Central memory CD8-positive, alpha-beta T cell (primary cell): Measurements from ENCODE around the gene SYPL1.
A peak's percentile ranks its signal among the peaks of the same experiment; 100 is the strongest.
"Not testable (repeated sequence)": the region's sequence is repeated elsewhere in the genome, so short reads cannot be mapped to it uniquely, and the experiment has no call there.

Experiments used
- ATAC-seq: fragments of 150-1000 bp; cut with Tn5 transposase; replicated peaks from 2 replicates; pipeline ENCODE4 v1.10.0; 2022; ENCODE audit warnings: mild to moderate bottlenecking, moderate FRiP score, moderate number of reproducible peaks; ENCODE audit not compliant: poor library complexity, severe bottlenecking; ENCODE audit errors: extremely low read depth
- DNase-seq, 2 donors: peaks; one replicate each; pipeline ENCODE4 v3.0.0; 2021; ENCODE audit warnings: low spot score in 2 of 2
- H3K27ac Mint-ChIP-seq: one replicate; pipeline ENCODE4 v1.8.0; 2022; ENCODE audit warnings: low read depth, mild to moderate bottlenecking, moderate library complexity, mixed read lengths
- H3K27me3 Mint-ChIP-seq: one replicate; pipeline ENCODE4 v1.8.0; 2022; ENCODE audit warnings: mixed read lengths
- H3K36me3 Mint-ChIP-seq: one replicate; pipeline ENCODE4 v1.8.0; 2022; ENCODE audit warnings: mild to moderate bottlenecking, moderate library complexity, mixed read lengths; ENCODE audit not compliant: insufficient read depth
- H3K4me1 Mint-ChIP-seq: one replicate; pipeline ENCODE4 v1.8.0; 2022; ENCODE audit warnings: mixed read lengths
- H3K4me3 Mint-ChIP-seq: one replicate; pipeline ENCODE4 v1.8.0; 2022; ENCODE audit warnings: mild to moderate bottlenecking, moderate library complexity, mixed read lengths
- H3K9me3 Mint-ChIP-seq: one replicate; pipeline ENCODE4 v1.8.0; 2022; ENCODE audit warnings: mixed read lengths

Gene SYPL1

DNA sequence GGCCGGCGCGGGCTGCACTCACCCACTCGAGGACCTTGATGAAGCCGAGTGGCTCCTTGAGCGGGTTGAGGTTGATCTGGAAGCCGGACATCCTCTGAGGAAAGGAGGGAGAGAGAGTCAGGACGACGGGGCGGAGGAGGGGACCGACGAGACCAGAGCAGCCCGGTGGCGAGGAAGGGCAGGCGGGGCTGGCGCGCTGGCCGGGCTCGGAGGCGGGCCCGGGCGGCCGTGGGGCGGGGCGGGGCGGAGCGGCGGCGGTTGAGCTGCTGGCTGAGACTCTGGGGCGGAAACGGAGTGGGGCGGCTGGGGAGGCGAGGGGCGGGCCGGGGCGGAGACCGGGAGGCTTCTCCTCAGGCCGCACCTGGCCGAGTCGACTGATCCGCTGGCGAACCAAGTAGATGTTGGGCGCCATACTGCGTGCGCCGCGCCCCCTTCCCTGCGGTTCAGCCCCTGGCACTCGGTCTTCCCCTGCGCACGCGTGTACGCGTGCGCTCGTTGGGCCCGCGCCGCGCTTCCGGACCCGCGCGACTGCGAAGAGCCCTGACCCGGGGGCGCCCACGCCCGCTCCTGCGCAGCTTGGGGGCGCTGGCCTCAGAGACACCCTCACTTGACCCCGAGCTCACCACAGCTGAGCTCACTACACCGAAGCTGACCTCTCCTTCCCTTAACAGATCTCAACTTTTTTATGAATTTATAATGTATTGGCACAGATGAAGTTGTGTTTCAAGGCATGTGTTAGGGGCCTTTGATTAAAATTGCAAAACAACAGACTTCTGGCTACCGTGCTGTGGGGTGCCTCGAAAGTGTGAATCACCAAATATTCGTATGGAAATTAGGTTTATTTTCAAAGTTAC is at the start of gene SYPL1:
Gene SYPL1 (minus strand): TSS at position 195 of the 854 bp plus-strand sequence. CDS start 104 bp downstream, at position 91.
- H3K4me1 Mint-ChIP-seq: peaks cover 32% of the 10 kb centered on the region

GRCh38 chr7:106155027-106155426 is 42.9 kb upstream of the SYPL1 start:
- no peak for ATAC-seq

More for the DNA sequence above, at the start of gene SYPL1:
- Mint-ChIP-seq H3K27me3 (no peaks in the 10 kb centered on the region), H3K9me3 (no peaks in the 10 kb centered on the region), H3K27ac (peak within 1 kb of the TSS; percentile 94), H3K36me3 (peaks cover 12% of the 10 kb centered on the region), H3K4me3 (peak within 1 kb of the TSS; percentile 85)
- DNase-seq (peak; percentile 83 to 85), ATAC-seq (peak; percentile 89)

GRCh38 chr7:106153891-106154449 is 41.9 kb upstream of the SYPL1 start:
- Mint-ChIP-seq H3K36me3 (no peaks in the 10 kb centered on the region), H3K4me3 (no peak overlapping the region), H3K4me1 (peaks cover 5% of the 10 kb centered on the region), H3K27me3 (peaks cover 48% of the 10 kb centered on the region), H3K9me3 (no peaks in the 10 kb centered on the region), H3K27ac (no peak overlapping the region)
- DNase-seq (peak; percentile 55 to 59), ATAC-seq (peak; percentile 68)

More at GRCh38 chr7:106155027-106155426, 42.9 kb upstream of the SYPL1 start:
- H3K36me3 Mint-ChIP-seq: no peaks in the 10 kb centered on the region
- no peak overlapping the region for H3K27ac Mint-ChIP-seq
- peaks cover 5% of the 10 kb centered on the region for H3K4me1 Mint-ChIP-seq
- DNase-seq: no peak
- no peaks in the 10 kb centered on the region for H3K9me3 Mint-ChIP-seq
- no peak overlapping the region for H3K4me3 Mint-ChIP-seq
- H3K27me3 Mint-ChIP-seq: peaks cover 59% of the 10 kb centered on the region

DNA sequence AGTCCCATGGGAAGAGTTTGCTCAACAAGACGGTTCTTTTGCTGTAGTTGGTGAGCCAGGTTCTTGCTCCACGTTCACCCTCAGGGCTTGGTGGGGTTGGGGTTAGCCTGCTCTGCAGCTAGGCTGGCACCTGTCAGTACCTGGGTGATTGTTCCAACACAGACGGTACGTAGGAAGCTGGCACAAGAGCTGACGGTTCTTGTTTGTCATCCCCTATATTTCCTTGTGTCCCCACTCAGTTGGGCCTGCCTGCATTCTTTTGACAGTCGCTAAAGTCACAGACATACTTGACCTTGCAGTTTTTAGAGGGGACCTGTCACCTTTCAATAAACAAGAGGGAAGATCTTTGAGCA is 40.2 kb upstream of the SYPL1 start:
- H3K27me3 Mint-ChIP-seq: peaks cover 37% of the 10 kb centered on the region
- H3K9me3 Mint-ChIP-seq: no peaks in the 10 kb centered on the region
- H3K4me3 Mint-ChIP-seq: no peak overlapping the region
- peaks cover 5% of the 10 kb centered on the region for H3K4me1 Mint-ChIP-seq
- ATAC-seq: no peak
- DNase-seq: no peak
- no peaks in the 10 kb centered on the region for H3K36me3 Mint-ChIP-seq
- H3K27ac Mint-ChIP-seq: no peak overlapping the region

DNA sequence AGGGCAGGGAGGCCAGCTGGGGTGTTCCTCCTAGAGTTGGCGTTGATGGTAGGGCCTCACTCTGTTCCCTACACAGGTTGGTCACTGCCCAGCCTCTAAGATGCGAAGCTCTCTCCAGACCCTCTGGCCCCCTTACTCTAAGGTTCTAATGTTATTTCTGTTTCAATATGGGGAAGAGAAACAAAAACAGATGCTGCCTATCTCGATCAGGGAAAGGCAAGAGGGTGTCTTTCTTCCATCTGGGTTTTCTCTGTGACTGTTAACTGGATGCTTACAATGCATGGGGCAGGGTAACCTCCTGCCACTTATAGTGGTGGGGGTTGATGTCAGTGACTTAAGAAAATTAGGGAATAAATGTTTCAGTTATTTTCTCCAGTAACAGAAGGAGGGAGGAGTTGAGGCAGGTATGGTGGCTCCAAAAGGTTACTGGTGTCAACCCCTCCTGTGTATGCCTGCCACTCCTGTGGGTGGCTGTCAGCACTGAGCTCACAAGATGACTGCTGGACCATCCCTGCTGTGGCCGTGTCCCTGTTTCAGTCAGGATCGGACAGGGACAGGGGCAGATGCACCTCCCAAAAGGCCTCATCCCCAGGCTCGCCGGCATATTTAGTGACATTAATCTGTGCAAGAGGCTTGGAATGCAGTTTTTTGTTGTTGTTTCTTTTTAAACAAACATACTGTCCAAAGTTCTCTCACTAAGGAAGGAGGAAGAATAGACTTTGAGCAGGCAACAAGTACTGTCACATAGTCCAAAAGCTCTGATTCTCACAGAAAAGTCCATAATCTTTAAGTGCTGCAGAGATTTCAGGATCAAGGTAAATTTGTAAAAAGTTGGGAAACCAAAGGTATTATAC is 39.6 kb upstream of the SYPL1 start:
- Mint-ChIP-seq H3K4me3 (no peak overlapping the region), H3K27ac (no peak overlapping the region), H3K9me3 (no peaks in the 10 kb centered on the region), H3K27me3 (peaks cover 31% of the 10 kb centered on the region), H3K36me3 (no peaks in the 10 kb centered on the region), H3K4me1 (peaks cover 5% of the 10 kb centered on the region)
- DNase-seq (no peak), ATAC-seq (no peak)

DNA sequence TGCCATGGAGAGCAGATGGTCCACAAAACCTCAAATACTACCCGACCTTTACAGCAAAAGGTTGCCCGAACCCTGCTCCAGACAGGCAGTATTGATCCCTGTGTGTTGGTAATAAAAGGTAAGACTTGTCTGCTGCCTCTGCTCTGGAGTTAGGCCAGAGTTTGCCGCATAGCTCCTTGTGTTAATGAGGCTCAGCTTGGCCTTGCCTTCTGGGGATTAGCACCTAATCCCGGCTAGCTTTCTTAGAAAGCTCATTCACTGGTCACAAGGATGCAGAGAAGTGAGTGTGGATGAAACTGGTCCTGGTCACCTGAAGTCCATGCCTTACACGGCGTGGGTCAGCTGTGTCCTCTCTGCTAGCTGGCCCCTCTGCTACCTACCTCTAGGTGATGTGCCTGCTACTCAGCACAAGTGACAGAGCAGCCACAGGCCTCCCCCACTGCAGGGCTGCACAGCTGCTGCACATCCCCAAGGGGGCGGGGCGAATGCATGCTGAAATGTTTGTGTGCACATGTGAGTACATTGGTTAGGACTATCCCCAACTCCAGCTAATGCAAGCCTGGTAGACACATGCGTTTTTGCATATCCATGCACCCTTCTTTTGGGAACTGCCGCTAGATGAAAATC is 31.7 kb upstream of the SYPL1 start:
- DNase-seq: no peak
- Mint-ChIP-seq H3K4me1 (no peaks in the 10 kb centered on the region), H3K27ac (no peak overlapping the region), H3K9me3 (no peaks in the 10 kb centered on the region), H3K27me3 (no peaks in the 10 kb centered on the region), H3K36me3 (no peaks in the 10 kb centered on the region), H3K4me3 (no peak overlapping the region)
- no peak for ATAC-seq

DNA sequence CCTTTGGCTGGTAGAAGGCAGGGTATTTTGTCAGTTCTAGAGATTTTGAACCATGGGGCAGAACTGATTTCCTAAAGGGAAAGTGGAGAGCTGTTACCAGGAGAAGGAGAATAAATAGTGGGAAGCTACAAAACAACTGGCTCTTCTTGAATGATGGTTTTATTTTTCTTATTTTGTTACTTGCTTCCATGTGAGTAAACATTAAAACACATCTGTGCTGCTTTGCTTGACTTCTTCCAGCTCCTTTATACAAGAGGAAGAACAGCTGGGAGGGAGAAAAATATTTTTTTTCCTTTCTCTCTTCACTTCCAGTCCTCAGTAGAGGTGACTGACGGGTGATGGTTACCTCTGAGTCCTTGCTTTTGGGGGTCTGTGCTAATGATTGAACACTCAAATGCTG is 30.0 kb upstream of the SYPL1 start:
- Mint-ChIP-seq H3K4me3 (no peak overlapping the region), H3K9me3 (no peaks in the 10 kb centered on the region)

DNA sequence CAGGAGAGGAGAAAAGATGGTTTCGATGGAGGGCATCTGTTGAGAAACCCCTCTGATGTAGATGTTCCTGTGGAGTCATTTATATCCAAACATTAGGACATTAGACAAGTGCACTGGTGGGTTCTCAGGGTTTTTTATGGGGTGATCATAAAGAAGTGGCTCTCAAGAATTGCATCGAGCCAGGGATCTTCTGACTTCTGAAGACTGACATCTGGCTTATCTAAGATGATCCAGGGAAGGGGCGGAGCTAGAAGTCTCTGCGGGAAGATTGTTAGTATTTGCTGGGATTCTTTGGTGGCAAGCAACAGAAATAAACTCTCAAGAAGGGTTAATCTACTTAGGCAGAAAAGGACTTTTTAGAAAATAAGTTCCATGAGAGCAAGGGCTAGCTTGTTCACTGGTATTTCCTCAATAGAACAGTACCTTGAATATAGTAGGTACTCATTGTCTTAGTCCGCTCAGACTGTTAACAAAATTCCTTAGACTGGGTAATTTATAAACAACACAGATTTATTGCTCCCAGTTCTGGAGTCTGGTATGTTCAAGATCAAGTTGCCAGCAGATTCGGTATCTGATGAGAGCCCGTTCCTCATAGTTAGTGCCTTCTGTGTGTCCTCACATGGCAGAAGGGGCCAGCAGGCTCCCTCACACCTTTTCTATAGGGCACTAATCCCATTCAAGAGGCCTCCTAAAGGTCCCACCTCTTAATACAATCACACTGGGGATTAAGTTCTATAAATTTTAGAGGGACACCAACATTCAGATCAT is 28.5 kb upstream of the SYPL1 start:
- no peak overlapping the region for H3K4me3 Mint-ChIP-seq
- ATAC-seq (no peak), DNase-seq (no peak)
- no peaks in the 10 kb centered on the region for H3K27me3 Mint-ChIP-seq
- no peaks in the 10 kb centered on the region for H3K36me3 Mint-ChIP-seq
- no peaks in the 10 kb centered on the region for H3K4me1 Mint-ChIP-seq
- H3K27ac Mint-ChIP-seq: no peak overlapping the region
- H3K9me3 Mint-ChIP-seq: no peaks in the 10 kb centered on the region

More for the DNA sequence above, 30.0 kb upstream of the SYPL1 start:
- no peaks in the 10 kb centered on the region for H3K4me1 Mint-ChIP-seq
- H3K27ac Mint-ChIP-seq: no peak overlapping the region
- no peaks in the 10 kb centered on the region for H3K27me3 Mint-ChIP-seq
- H3K36me3 Mint-ChIP-seq: no peaks in the 10 kb centered on the region
- ATAC-seq (no peak), DNase-seq (no peak)

GRCh38 chr7:106139265-106140251 is 27.4 kb upstream of the SYPL1 start:
- Mint-ChIP-seq H3K27me3 (no peaks in the 10 kb centered on the region), H3K4me3 (no peak overlapping the region), H3K27ac (no peak overlapping the region), H3K9me3 (no peaks in the 10 kb centered on the region), H3K4me1 (no peaks in the 10 kb centered on the region), H3K36me3 (no peaks in the 10 kb centered on the region)
- ATAC-seq (no peak), DNase-seq (no peak)

DNA sequence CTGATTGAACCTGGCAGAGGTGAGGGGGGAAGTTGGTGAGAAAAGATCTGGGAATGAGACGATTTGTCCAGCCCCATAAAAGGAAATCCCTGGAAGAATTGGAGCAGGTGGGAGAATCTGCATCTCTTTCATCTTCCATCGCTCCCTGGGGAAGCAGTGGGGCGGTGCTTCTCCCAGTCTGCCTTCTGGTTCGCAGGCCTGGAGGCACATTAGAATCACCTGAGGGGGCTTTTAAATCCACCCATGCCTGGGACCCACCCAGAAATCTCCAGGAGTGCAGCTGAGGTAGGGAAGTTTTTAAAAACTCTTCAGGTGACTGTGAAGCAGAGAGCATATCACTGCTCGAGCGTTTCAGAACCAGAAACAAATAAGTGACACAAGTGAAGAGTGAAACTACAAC is 26.7 kb upstream of the SYPL1 start:
- no peak overlapping the region for H3K4me3 Mint-ChIP-seq
- no peak for DNase-seq
- no peaks in the 10 kb centered on the region for H3K4me1 Mint-ChIP-seq
- no peaks in the 10 kb centered on the region for H3K27me3 Mint-ChIP-seq
- no peak for ATAC-seq
- H3K27ac Mint-ChIP-seq: no peak overlapping the region
- H3K36me3 Mint-ChIP-seq: no peaks in the 10 kb centered on the region
- H3K9me3 Mint-ChIP-seq: no peaks in the 10 kb centered on the region

- DNase-seq, H3K4me1 Mint-ChIP-seq, H3K36me3 Mint-ChIP-seq, H3K27me3 Mint-ChIP-seq, ATAC-seq, H3K27ac Mint-ChIP-seq, H3K9me3 Mint-ChIP-seq, H3K4me3 Mint-ChIP-seq: not testable (repeated sequence)
Measured at GRCh38 chr7:106138181-106138580, 26.1 kb upstream of the SYPL1 start.
